ENCODE measurements around the gene RAB1B. TPM values are rescaled to one million over a fixed set of nuclear protein-coding genes. Genes with fewer than 3 reads are reported as not detected.
"Not testable (repeated sequence)": the region's sequence is repeated elsewhere in the genome, so short reads cannot be mapped to it uniquely, and the experiment has no call there.

The RAB1B gene
- total RNA-seq, 1 donor from 2014 or later = 138 TPM

GRCh38 chr11:66239511-66239910 is 28.9 kb upstream of the RAB1B start:
- no peak for DNase-seq (ENCODE audit: low spot score)

- DNase-seq (ENCODE audit: low spot score) = no peak
These were observed 28.2 kb upstream of the RAB1B start for GRCh38 chr11:66239998-66240780.

- no peak for DNase-seq (ENCODE audit: low spot score)
These were observed 27.7 kb upstream of the RAB1B start for GRCh38 chr11:66240781-66241136.

DNA sequence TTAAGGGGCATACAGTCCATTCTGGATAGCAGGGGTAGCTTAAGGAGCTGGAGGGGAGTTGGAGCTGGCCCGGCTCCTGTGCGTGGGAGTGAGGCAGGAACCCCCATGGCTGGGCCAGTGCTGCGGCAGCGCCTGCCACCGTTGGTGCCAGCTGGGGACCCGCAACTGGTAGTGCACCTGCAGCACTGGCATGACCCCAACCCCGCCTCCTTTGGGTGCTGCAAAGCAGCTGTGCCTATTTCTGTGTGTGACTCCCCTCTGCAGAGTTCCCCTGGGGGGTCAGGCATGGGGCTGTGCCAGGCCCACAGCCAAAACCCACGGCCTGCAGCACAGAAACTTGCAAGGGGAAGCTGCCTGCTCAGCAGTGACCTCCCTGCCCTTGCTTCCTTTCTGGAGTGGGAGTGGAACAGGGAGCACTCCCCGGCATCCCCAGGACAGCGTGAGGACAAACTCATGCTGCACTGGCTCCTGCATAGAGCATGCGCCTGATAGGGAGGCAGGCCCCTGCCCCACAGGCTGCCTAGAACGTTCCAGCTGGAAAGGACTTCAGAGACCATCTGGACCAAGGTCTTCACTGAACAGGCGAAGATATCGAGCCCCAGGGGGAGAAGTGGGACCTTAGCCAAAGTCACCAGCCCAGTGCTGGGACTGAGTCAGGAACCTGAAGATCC is 26.2 kb upstream of the RAB1B start:
- no peak for DNase-seq (ENCODE audit: low spot score)

DNA sequence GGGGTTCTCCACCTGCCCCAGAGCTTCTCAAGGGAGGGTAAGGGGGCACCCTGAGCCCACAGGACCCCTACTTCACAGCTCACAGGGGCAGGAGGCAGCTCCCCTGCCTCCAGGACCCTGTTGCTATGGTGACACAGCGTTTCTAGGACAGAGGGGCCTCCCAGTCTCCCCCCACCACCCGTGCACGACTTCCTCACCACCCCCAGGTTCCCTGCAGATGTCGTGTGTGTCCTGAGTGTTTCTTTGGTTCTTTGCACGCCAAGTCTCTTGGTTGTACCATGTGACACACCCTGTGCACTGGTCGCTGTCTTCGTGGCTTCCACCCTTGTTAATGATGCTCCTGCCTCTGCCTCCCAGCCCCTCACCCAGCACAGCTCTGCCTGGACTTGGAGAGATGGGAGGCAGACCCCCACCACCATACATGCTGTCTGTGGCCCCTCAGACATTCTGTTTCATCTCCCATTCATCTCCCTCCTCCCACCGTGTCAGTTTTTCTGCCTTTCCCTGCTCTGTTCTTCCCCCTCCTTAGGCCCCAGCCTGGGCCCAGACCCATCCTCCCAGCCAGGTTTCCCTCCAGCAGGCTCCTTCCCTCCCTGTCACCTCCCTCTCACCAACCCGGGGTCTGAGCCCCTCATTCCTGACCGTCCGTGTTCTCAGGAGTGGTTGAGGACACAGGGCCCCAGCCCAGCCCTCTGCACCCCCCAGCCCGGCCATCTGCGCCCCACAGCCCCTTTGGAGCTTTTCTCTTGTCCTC is 24.5 kb upstream of the RAB1B start:
- DNase-seq (ENCODE audit: low spot score) = no peak

DNA sequence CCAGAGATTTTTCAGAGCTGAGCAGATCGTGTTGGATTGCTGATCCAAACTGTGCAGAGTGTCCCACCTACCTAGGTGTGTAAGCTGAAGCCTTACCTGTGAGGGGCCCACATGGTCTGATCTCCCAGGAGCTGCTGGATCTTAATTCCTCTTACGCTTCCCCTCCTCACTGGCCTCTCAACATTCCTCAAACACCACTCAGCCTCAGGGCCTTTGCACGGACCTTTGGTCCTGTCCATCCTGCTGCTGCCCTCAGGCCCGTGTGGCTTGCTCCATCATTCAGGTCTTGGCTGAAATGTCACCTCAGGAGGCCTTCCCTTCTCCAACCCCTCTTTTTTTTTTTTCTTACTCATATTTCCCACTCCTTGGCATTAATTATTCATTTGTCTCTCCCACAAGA is 21.1 kb upstream of the RAB1B start:
- no peak for DNase-seq (ENCODE audit: low spot score)

- DNase-seq (ENCODE audit: low spot score) = no peak
These were observed 20.6 kb upstream of the RAB1B start for GRCh38 chr11:66247801-66248200.

DNA sequence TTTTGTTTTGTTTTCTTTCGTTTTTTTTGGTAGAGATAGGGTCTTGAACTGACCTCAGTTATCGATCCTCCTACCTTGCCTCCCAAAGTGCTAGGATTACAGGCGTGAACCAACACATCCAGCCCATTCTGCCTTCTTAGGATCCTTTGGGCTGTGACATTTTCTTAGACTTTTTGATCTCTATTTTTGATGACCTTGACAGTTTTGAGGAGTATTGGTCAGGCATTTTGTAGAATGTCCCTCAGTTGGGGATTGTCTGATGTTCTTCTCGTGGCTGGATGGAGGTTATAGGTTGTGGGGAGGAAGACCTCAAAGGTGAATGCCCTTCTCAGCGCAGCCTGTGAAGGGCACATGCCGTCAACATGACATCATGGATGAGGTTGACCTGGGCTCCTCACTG is 19.5 kb upstream of the RAB1B start:
- no peak for DNase-seq (ENCODE audit: low spot score)

DNA sequence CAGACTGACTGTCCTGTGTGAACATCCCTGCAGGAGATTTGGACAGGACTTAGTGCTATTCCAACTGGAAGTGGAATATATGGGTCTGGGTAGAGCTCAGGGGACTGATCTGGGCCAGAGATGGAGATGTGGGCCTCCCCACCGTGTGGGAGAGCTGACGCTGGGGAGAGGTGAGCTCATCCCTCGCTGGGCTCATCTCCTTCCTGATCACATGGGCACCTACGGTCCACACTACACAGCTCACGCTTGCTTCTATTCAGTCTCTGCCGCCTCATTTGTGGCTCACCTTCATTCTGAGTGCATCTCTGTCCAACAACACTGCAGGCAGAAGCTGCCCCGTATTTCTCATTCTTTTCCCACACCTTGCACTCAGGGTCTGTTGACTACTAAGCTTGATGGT is 16.6 kb upstream of the RAB1B start:
- DNase-seq (ENCODE audit: low spot score) = no peak

- DNase-seq (ENCODE audit: low spot score) = not testable (repeated sequence)
These were observed 15.4 kb upstream of the RAB1B start for GRCh38 chr11:66253081-66253480.

DNA sequence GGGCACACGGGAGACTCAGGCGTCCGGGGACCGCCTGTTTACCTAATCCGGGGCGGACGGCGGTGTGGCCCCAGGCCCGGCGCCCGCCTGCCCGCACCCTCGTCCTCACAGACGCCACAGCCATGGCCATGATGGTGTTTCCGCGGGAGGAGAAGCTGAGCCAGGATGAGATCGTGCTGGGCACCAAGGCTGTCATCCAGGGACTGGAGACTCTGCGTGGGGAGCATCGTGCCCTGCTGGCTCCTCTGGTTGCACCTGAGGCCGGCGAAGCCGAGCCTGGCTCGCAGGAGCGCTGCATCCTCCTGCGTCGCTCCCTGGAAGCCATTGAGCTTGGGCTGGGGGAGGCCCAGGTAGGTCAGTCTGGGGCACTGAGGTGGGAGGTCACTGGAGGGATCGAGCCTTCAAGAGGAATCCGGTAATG is 10.0 kb upstream of the RAB1B start:
- DNase-seq (ENCODE audit: low spot score) = no peak

DNA sequence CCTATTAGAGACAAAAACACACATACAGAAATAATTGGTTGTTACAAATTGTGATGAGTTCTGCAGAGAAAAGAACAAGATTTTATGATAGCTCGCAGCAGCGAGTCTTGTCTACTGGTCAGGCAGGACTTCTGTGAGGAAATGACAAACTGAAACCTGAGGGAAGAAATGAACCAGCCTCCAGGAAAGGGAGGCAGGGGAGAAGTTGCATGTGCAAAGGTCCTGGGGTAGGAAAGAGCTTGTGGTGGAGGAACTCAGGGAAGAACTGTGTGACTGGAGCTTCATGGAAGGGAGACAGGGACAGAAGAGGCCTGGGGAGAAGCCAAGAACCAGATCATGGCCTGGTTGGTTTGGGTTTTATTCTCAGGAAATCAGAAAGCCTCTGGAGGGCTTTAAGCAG is 9.2 kb upstream of the RAB1B start:
- no peak for DNase-seq (ENCODE audit: low spot score)

- DNase-seq (ENCODE audit: low spot score) = no peak
These were observed 8.5 kb upstream of the RAB1B start for GRCh38 chr11:66259956-66260355.

DNA sequence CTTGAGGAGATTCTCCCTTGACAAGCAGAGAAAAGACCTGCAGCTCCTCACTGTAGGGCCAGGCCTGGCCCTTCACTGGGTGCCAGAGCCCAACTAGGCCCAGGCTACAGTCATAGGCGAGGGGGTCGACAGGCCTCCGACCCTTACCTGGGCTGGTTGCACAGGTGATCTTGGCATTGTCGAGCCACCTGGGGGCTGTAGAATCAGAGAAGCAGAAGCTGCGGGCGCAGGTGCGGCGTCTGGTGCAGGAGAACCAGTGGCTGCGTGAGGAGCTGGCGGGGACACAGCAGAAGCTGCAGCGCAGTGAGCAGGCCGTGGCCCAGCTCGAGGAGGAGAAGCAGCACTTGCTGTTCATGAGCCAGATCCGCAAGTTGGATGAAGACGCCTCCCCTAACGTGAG is 6.9 kb upstream of the RAB1B start:
- no peak for DNase-seq (ENCODE audit: low spot score)

- DNase-seq (ENCODE audit: low spot score) = no peak
These were observed 6.2 kb upstream of the RAB1B start for GRCh38 chr11:66262191-66262590.

GRCh38 chr11:66262696-66263095 is 5.7 kb upstream of the RAB1B start:
- no peak for DNase-seq (ENCODE audit: low spot score)

DNA sequence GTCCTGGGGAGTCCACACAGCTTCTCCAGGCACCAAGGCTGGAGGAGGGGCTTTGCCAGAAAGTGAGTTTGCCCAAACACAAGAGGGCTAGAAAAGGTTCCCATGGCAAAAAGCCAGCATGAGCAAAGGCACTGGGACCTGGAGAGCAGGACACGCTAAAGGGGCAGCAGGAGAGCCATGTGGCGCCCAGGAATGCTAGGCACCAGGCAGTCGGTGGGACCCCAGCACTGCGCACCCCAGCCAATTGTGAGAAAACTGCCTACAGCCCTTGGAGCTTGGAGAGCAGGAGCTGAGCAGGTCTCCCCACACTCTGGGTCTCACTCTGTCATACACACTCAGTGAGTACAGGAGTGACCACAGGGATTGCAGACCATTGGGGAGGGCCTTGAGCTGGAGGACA is 5.2 kb upstream of the RAB1B start:
- DNase-seq (ENCODE audit: low spot score) = no peak

DNA sequence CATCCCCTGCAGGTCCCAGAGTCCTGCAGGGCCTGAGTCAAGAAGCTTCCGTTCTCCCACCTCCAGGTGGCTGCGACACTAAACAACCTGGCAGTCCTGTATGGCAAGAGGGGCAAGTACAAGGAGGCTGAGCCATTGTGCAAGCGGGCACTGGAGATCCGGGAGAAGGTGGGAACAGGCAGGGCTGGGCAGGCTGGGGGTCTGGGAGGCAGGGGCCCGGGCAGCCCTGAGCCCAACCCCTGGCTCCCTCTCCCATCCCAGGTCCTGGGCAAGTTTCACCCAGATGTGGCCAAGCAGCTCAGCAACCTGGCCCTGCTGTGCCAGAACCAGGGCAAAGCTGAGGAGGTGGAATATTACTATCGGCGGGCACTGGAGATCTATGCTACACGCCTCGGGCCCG is 4.7 kb upstream of the RAB1B start:
- no peak for DNase-seq (ENCODE audit: low spot score)

GRCh38 chr11:66264383-66264782 is 4.1 kb upstream of the RAB1B start:
- DNase-seq (ENCODE audit: low spot score) = no peak

DNA sequence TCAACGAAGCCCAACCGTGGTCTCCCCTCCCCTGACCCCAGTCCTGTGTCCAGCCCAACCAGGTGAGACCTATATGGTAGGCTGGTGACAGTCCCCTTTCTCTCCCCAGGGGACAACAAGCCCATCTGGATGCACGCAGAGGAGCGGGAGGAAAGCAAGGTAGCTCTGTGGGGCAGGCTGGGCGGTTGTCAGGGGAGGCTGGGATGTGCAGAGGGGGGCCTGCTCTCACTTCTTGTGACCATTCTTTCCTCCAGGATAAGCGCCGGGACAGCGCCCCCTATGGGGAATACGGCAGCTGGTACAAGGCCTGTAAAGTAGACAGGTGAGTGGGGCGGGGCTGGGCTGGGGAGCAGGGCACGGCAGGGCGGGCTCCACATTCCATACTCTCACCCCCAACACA is 3.5 kb upstream of the RAB1B start:
- DNase-seq (ENCODE audit: low spot score) = no peak

DNA sequence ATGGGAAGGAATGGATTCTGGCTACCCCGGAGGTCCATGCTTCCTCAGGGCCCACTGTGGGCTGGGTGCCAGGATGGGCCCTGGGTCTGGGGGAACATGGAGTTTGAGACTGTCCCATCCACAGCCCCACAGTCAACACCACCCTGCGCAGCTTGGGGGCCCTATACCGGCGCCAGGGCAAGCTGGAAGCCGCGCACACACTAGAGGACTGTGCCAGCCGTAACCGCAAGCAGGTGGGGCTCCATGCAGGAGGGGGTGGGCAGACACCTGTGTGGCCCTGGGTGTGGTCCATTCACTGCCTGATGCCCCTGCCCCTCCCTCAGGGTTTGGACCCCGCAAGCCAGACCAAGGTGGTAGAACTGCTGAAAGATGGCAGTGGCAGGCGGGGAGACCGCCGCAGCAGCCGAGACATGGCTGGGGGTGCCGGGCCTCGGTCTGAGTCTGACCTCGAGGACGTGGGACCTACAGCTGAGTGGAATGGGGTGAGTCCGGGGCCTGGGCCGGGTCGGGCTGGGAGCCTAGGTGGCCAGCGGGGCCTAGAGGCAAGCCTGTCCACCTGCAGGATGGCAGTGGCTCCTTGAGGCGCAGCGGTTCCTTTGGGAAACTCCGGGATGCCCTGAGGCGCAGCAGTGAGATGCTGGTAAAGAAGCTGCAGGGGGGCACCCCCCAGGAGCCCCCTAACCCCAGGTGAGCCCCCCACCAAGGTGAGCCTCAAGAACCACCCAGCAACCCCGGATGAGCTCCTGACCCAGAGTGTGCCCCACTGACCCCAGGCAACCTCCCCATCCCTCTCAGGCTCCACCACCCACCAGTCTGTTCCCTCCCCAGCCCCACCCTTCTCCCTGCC is 2.7 kb upstream of the RAB1B start:
- DNase-seq (ENCODE audit: low spot score) = no peak

All from mesenteric fat pad (tissue), 1 donor.